Stimulated activated CD4-positive, alpha-beta T cell treated with anti-CD3 and anti-CD28 coated beads, Interleukin-1b, Interleukin-23, amount 100 ng/mL, for 24 hours (primary cell): ENCODE measurements around the gene NIM1K.
"Not testable (repeated sequence)": the region's sequence is repeated elsewhere in the genome, so short reads cannot be mapped to it uniquely, and the experiment has no call there.

ENCODE experiments used
- DNase-seq, 4 experiments: peaks; one replicate each; pipeline ENCODE4 v3.0.0-alpha.2; 2020; ENCODE audit warnings: low read depth in 4 of 4, low spot score in 1 of 4

The NIM1K gene

GRCh38 chr5:43191740-43192557 is at the start of gene NIM1K:
Gene NIM1K (plus strand): TSS chr5:43192225. CDS start chr5:43245776, 53,551 bp downstream.
- DNase-seq, result peak in 3 of 4 experiments; percentile 7 to 30 (median 27)

GRCh38 chr5:43145071-43145470 is 47.0 kb upstream of the NIM1K start:
- no peak for DNase-seq

GRCh38 chr5:43146958-43147357 is 45.1 kb upstream of the NIM1K start:
- DNase-seq, result no peak

GRCh38 chr5:43148417-43148816 is 43.6 kb upstream of the NIM1K start:
- no peak for DNase-seq

- no peak for DNase-seq
Measured at GRCh38 chr5:43149231-43149630, 42.8 kb upstream of the NIM1K start.

- no peak for DNase-seq
Measured at GRCh38 chr5:43150075-43150474, 42.0 kb upstream of the NIM1K start.

- no peak for DNase-seq
Measured at GRCh38 chr5:43150748-43151147, 41.3 kb upstream of the NIM1K start.

- DNase-seq, result no peak
Measured at GRCh38 chr5:43152946-43153345, 39.1 kb upstream of the NIM1K start.

GRCh38 chr5:43154469-43154868 is 37.6 kb upstream of the NIM1K start:
- DNase-seq, result no peak

- DNase-seq, result no peak
Measured at GRCh38 chr5:43155394-43156096, 36.5 kb upstream of the NIM1K start.

GRCh38 chr5:43156388-43156787 is 35.6 kb upstream of the NIM1K start:
- no peak for DNase-seq

- DNase-seq, result no peak
Measured at GRCh38 chr5:43157068-43157467, 35.0 kb upstream of the NIM1K start.

- no peak for DNase-seq
Measured at GRCh38 chr5:43161244-43161643, 30.8 kb upstream of the NIM1K start.

GRCh38 chr5:43164801-43165200 is 27.2 kb upstream of the NIM1K start:
- not testable (repeated sequence) for DNase-seq

- DNase-seq, result no peak
Measured at GRCh38 chr5:43165323-43165722, 26.7 kb upstream of the NIM1K start.

- DNase-seq, result no peak
Measured at GRCh38 chr5:43168175-43168574, 23.9 kb upstream of the NIM1K start.

GRCh38 chr5:43171451-43171850 is 20.6 kb upstream of the NIM1K start:
- no peak for DNase-seq

- no peak for DNase-seq
Measured at GRCh38 chr5:43171926-43172325, 20.1 kb upstream of the NIM1K start.

GRCh38 chr5:43172779-43173178 is 19.2 kb upstream of the NIM1K start:
- no peak for DNase-seq

- DNase-seq, result no peak
Measured at GRCh38 chr5:43174586-43174985, 17.4 kb upstream of the NIM1K start.

GRCh38 chr5:43179836-43180235 is 12.2 kb upstream of the NIM1K start:
- no peak for DNase-seq

GRCh38 chr5:43182421-43182820 is 9.6 kb upstream of the NIM1K start:
- DNase-seq, result no peak
